GM12801 (cell line): ENCODE measurements around the gene GPNMB.

ENCODE experiments used
- TF ChIP-seq, protein P1 (sequence below): IDR thresholded peaks from one replicate; pipeline ENCODE4 v1.5.1; 2011; ENCODE audit warnings: control low read depth; ENCODE audit not compliant: insufficient read length; ENCODE audit errors: extremely low read depth

Gene GPNMB

DNA sequence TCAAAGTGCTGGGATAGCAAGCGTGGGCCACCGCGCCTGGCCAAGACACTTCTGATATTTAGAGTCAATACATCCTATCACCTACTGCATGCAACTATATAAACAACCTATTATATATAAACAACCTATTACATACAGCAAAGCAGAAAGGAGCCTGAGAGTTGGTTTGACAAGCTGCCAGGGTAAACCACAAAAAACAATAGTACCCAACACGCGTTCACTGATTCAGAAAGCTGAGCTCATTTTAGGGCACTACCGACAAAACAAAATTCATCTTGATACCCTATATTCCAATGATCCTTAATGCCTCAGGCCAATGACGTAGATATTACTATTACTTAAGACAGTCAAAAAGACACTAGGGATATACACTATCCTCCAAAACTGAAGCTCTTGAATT is 68.8 kb downstream of the GPNMB start:
- TF ChIP-seq, protein P1, sequence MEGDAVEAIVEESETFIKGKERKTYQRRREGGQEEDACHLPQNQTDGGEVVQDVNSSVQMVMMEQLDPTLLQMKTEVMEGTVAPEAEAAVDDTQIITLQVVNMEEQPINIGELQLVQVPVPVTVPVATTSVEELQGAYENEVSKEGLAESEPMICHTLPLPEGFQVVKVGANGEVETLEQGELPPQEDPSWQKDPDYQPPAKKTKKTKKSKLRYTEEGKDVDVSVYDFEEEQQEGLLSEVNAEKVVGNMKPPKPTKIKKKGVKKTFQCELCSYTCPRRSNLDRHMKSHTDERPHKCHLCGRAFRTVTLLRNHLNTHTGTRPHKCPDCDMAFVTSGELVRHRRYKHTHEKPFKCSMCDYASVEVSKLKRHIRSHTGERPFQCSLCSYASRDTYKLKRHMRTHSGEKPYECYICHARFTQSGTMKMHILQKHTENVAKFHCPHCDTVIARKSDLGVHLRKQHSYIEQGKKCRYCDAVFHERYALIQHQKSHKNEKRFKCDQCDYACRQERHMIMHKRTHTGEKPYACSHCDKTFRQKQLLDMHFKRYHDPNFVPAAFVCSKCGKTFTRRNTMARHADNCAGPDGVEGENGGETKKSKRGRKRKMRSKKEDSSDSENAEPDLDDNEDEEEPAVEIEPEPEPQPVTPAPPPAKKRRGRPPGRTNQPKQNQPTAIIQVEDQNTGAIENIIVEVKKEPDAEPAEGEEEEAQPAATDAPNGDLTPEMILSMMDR: no peak
